ENCODE results near the gene FIZ1. TPM values are rescaled to one million over a fixed set of nuclear protein-coding genes. Genes with fewer than 3 reads are reported as not detected.

Gene FIZ1
- polyA plus RNA-seq, 2 donors, result 7.2 to 10.9 TPM

DNA sequence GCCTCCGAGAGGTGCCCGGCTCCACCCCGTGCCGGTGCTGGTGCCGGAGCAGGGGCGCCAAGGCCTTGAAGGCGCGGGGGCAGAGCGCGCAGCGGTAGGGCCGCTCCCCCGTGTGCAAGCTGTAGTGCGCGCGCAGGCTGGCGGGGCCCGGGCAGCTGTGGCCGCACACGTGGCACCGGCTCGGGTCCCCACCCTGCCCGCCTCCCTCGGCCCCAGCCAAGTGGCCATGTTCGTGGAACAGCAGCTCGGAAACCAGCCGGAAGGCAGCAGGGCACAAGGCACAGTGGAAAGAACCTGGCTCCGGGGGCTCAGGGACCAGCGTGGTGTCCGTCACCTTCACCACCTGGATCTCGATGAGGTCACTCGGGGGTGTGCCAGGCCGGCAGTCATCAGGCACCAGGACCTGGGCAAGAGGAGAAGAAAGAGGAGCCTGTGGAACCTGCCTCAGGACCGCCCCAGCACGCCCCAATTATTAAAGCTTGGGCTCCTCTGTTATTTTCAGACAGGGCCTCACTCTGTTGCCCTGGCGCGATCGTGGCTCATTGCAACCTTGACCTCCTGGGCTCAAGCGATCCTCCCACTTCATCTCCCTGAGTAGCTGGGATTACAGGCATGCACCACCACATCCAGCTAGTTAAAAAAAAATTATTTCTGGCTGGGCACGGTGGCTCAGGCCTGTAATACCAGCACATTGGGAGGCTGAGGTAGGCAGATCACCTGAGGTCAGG lies 23.1 kb upstream of the FIZ1 start:
- H3K9me3 ChIP-seq (ENCODE audit: control insufficient read depth in 2 of 2, insufficient read depth in 1 of 2, low read depth in 1 of 2, low read length in 1 of 2), result no peaks in the 10 kb centered on the region
- H3K27ac ChIP-seq (ENCODE audit: low read depth in 2 of 2, low read length in 1 of 2), result no peak overlapping the region
- peaks cover 0 to 1% of the 10 kb centered on the region in 2 donors for H3K4me1 ChIP-seq (ENCODE audit: control insufficient read depth in 2 of 2, insufficient read depth in 2 of 2, low read length in 1 of 2)
- H3K4me3 ChIP-seq (ENCODE audit: low read depth in 1 of 2, low read length in 2 of 2), result no peak overlapping the region
- peaks cover 0 to 9% of the 10 kb centered on the region in 2 donors for H3K36me3 ChIP-seq (ENCODE audit: control insufficient read depth in 2 of 2, insufficient read depth in 2 of 2, low read length in 1 of 2)
- no peaks in the 10 kb centered on the region for H3K27me3 ChIP-seq (ENCODE audit: control insufficient read depth in 1 of 2, insufficient read depth in 2 of 2, low read length in 2 of 2)
- WGBS, 2 donors, result 93 to 95% methylated on average over 40 of the region's 40 CpGs

DNA sequence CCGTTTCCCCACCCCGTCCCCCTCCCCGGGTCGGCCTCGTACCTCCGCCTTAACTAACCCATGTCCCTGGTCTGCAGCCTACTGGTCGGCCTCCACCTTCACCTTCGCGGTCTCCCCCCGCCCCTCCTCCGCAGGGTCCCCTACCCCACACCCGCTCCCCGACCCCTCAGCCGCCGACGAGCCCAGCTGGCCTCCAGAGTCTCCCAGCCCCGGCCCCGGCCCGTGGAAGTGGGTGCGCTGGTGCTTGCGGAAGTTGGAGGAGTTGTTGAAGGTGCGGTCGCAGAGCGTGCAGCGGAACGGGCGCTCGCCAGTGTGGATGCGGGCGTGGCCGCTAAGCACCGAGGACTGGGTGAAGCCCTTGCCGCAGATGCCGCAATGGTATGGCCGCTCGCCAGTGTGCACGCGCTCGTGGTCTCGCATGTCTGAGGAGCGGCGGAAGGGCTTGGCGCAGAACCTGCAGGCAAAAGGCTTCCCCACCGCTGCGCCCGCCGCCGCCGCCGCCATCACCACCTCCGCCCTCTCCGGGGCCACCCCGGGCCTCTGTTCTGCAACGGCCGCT lies 22.4 kb upstream of the FIZ1 start:
- Histone ChIP-seq H3K36me3 (ENCODE audit: control insufficient read depth in 2 of 2, insufficient read depth in 2 of 2, low read length in 1 of 2) (peaks cover 0 to 12% of the 10 kb centered on the region in 2 donors), H3K27ac (ENCODE audit: low read depth in 2 of 2, low read length in 1 of 2) (no peak overlapping the region), H3K9me3 (ENCODE audit: control insufficient read depth in 2 of 2, insufficient read depth in 1 of 2, low read depth in 1 of 2, low read length in 1 of 2) (no peaks in the 10 kb centered on the region), H3K4me1 (ENCODE audit: control insufficient read depth in 2 of 2, insufficient read depth in 2 of 2, low read length in 1 of 2) (peaks cover 0 to 1% of the 10 kb centered on the region in 2 donors), H3K4me3 (ENCODE audit: low read depth in 1 of 2, low read length in 2 of 2) (no peak overlapping the region), H3K27me3 (ENCODE audit: control insufficient read depth in 1 of 2, insufficient read depth in 2 of 2, low read length in 2 of 2) (no peaks in the 10 kb centered on the region)
- WGBS, 2 donors, result 95 to 96% methylated on average over 55 of the region's 55 CpGs

DNA sequence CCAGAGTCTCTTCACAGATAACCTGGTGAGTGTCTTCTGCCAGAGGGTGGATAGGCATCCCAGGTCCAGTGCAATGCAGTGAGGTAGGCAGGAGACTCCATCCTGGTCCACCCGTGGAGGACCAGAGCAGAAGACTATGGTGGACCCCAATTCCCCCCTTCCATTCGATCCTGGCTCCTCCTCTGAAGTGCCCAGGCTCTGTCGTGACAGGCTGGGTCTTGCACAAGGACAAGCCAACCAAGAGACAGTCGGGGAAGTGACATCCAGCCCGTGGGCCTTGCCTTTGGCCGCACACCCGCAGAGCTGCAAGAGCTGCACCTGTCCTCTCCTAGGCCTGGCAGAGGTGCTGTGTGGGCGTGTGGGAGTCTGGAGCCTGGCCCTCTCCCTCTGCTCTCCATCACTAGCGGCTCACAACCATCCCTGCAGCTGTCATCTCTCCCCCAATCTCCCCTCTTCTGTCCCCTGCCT lies 21.9 kb upstream of the FIZ1 start:
- Histone ChIP-seq H3K27ac (ENCODE audit: low read depth in 2 of 2, low read length in 1 of 2) (no peak overlapping the region), H3K27me3 (ENCODE audit: control insufficient read depth in 1 of 2, insufficient read depth in 2 of 2, low read length in 2 of 2) (no peaks in the 10 kb centered on the region), H3K4me1 (ENCODE audit: control insufficient read depth in 2 of 2, insufficient read depth in 2 of 2, low read length in 1 of 2) (peaks cover 0 to 1% of the 10 kb centered on the region in 2 donors), H3K9me3 (ENCODE audit: control insufficient read depth in 2 of 2, insufficient read depth in 1 of 2, low read depth in 1 of 2, low read length in 1 of 2) (no peaks in the 10 kb centered on the region), H3K4me3 (ENCODE audit: low read depth in 1 of 2, low read length in 2 of 2) (no peak overlapping the region), H3K36me3 (ENCODE audit: control insufficient read depth in 2 of 2, insufficient read depth in 2 of 2, low read length in 1 of 2) (peaks cover 0 to 17% of the 10 kb centered on the region in 2 donors)
- 71 to 79% methylated on average over 8 to 9 of the region's 9 CpGs for WGBS, 2 donors

DNA sequence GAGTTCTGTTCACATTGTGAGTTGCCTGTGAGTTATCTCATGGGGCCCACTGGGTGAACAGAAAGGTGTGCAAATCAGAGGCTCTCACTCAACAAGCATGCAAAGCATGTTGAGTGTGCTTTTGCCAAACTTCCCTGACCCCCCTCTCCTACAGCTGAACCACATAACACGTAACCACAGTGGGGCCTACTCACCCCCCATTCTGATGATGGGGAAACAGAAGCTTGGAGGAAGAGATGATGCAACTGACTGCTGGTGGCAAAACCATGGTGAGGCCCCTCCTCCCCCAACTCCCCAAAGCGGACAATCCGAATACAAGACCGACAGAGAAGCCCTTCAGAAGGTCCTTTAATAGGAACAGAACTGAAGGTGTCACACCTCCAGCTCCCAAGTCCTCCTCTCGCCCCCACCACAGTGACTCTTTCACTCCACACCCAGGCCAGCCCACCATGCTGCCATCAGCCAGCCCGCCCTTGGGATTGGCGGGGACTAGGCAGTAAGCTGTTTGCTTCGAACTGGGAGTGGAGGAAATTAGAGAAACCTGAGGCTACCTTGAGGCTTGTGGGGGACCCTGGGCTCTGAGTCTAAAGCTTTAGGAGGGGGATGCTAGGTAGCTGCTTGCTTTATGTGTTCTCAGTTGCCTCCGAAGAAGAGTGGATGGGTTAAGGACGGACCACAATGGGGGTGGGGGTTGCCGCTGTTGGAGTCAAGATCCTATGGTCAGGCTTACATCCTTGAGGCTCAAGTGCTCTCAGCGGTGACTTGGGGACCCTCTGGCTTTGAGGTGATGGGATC lies 21.3 kb upstream of the FIZ1 start:
- peaks cover 0 to 24% of the 10 kb centered on the region in 2 donors for H3K36me3 ChIP-seq (ENCODE audit: control insufficient read depth in 2 of 2, insufficient read depth in 2 of 2, low read length in 1 of 2)
- 91% methylated on average over 12 of the region's 12 CpGs for WGBS, 2 donors
- no peak overlapping the region for H3K27ac ChIP-seq (ENCODE audit: low read depth in 2 of 2, low read length in 1 of 2)
- no peak overlapping the region for H3K4me3 ChIP-seq (ENCODE audit: low read depth in 1 of 2, low read length in 2 of 2)
- no peaks in the 10 kb centered on the region for H3K27me3 ChIP-seq (ENCODE audit: control insufficient read depth in 1 of 2, insufficient read depth in 2 of 2, low read length in 2 of 2)
- no peaks in the 10 kb centered on the region for H3K9me3 ChIP-seq (ENCODE audit: control insufficient read depth in 2 of 2, insufficient read depth in 1 of 2, low read depth in 1 of 2, low read length in 1 of 2)
- peaks cover 0 to 1% of the 10 kb centered on the region in 2 donors for H3K4me1 ChIP-seq (ENCODE audit: control insufficient read depth in 2 of 2, insufficient read depth in 2 of 2, low read length in 1 of 2)

DNA sequence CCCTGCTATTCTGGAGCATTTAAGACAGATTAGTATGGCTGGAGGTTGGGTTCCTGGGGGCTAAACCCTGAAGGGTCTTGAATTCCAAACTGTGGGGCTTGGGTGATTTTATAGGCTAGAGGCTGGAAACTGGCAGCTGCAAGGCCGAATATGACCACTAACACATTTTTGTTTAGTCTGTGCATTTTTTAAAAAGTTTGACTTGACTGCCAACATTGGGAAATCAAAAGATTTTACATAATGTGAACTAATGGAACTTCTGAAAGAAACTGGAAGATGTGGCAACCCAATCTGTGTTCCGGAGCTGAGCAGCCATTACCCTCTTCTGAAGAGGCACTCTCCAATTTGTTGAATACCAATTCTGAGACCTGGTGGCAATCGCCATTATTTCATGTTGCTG lies 20.0 kb upstream of the FIZ1 start:
- H3K27me3 ChIP-seq (ENCODE audit: control insufficient read depth in 1 of 2, insufficient read depth in 2 of 2, low read length in 2 of 2), result no peaks in the 10 kb centered on the region
- 74 to 80% methylated on average over 3 of the region's 3 CpGs for WGBS, 2 donors
- no peak overlapping the region for H3K4me3 ChIP-seq (ENCODE audit: low read depth in 1 of 2, low read length in 2 of 2)
- no peaks in the 10 kb centered on the region for H3K9me3 ChIP-seq (ENCODE audit: control insufficient read depth in 2 of 2, insufficient read depth in 1 of 2, low read depth in 1 of 2, low read length in 1 of 2)
- H3K36me3 ChIP-seq (ENCODE audit: control insufficient read depth in 2 of 2, insufficient read depth in 2 of 2, low read length in 1 of 2), result peaks cover 0 to 32% of the 10 kb centered on the region in 2 donors
- H3K27ac ChIP-seq (ENCODE audit: low read depth in 2 of 2, low read length in 1 of 2), result no peak overlapping the region
- no peaks in the 10 kb centered on the region for H3K4me1 ChIP-seq (ENCODE audit: control insufficient read depth in 2 of 2, insufficient read depth in 2 of 2, low read length in 1 of 2)

DNA sequence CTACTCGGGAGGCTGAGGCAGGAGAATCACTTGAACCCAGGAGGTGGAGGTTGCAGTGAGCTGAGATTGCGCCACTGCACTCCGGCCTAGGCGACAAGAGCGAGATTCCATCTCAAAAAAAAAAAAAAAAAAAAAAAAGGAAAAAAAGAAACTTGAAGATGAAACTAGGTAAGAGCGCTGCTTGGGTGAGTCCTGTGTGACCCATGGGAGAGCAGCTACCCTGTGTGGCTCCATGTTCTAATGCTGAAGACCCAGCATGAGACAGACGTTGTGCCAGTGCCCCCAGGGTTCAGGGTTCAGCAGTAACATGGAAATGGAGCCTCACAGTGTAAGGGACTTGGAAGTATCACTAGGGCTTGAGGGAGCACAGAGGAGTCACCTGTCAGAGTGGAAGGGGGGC lies 19.1 kb upstream of the FIZ1 start:
- H3K27ac ChIP-seq (ENCODE audit: low read depth in 2 of 2, low read length in 1 of 2), result no peak overlapping the region
- no peak overlapping the region for H3K4me3 ChIP-seq (ENCODE audit: low read depth in 1 of 2, low read length in 2 of 2)
- no peaks in the 10 kb centered on the region for H3K9me3 ChIP-seq (ENCODE audit: control insufficient read depth in 2 of 2, insufficient read depth in 1 of 2, low read depth in 1 of 2, low read length in 1 of 2)
- H3K4me1 ChIP-seq (ENCODE audit: control insufficient read depth in 2 of 2, insufficient read depth in 2 of 2, low read length in 1 of 2), result no peaks in the 10 kb centered on the region
- 84 to 85% methylated on average over 7 of the region's 7 CpGs for WGBS, 2 donors
- H3K27me3 ChIP-seq (ENCODE audit: control insufficient read depth in 1 of 2, insufficient read depth in 2 of 2, low read length in 2 of 2), result no peaks in the 10 kb centered on the region
- H3K36me3 ChIP-seq (ENCODE audit: control insufficient read depth in 2 of 2, insufficient read depth in 2 of 2, low read length in 1 of 2), result peaks cover 0 to 34% of the 10 kb centered on the region in 2 donors

DNA sequence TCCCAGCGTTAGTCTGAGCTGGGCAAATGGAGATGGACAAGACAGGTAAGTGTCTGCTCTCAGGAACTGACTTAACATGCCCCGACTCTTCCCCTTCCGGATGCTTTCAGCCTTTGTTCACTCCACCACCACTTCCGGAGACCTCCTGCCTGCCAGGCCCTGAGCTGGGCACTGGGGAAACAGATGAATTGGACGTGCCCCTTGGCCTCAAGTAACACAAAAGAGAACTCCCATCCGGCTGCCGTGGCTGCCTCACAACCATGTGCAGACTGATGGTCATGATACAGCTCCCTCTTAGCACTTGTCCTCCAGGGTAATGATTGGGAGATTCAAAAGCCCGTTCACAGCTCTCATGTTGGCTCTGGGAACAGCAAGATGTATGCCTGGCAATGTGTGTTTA lies 18.1 kb upstream of the FIZ1 start:
- H3K36me3 ChIP-seq (ENCODE audit: control insufficient read depth in 2 of 2, insufficient read depth in 2 of 2, low read length in 1 of 2), result peaks cover 0 to 34% of the 10 kb centered on the region in 2 donors
- no peaks in the 10 kb centered on the region for H3K4me1 ChIP-seq (ENCODE audit: control insufficient read depth in 2 of 2, insufficient read depth in 2 of 2, low read length in 1 of 2)
- 78 to 86% methylated on average over 8 of the region's 8 CpGs for WGBS, 2 donors
- no peak overlapping the region for H3K4me3 ChIP-seq (ENCODE audit: low read depth in 1 of 2, low read length in 2 of 2)
- H3K27ac ChIP-seq (ENCODE audit: low read depth in 2 of 2, low read length in 1 of 2), result no peak overlapping the region
- no peaks in the 10 kb centered on the region for H3K27me3 ChIP-seq (ENCODE audit: control insufficient read depth in 1 of 2, insufficient read depth in 2 of 2, low read length in 2 of 2)
- H3K9me3 ChIP-seq (ENCODE audit: control insufficient read depth in 2 of 2, insufficient read depth in 1 of 2, low read depth in 1 of 2, low read length in 1 of 2), result no peaks in the 10 kb centered on the region

DNA sequence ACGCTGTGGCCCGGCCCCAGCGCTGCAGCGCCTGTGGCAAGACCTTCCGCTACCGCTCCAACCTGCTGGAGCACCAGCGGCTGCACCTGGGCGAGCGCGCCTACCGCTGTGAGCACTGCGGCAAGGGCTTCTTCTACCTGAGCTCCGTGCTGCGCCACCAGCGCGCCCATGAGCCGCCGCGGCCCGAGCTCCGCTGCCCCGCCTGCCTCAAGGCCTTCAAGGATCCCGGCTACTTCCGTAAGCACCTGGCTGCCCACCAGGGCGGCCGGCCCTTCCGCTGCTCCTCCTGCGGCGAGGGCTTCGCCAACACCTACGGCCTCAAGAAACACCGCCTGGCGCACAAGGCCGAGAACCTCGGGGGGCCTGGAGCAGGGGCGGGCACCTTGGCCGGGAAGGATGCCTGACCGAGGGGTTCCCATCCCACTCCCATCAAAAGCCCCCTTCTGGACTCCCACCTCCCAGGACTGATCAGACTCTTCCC lies 17.1 kb upstream of the FIZ1 start:
- Histone ChIP-seq H3K4me1 (ENCODE audit: control insufficient read depth in 2 of 2, insufficient read depth in 2 of 2, low read length in 1 of 2) (peaks cover 0 to 2% of the 10 kb centered on the region in 2 donors), H3K36me3 (ENCODE audit: control insufficient read depth in 2 of 2, insufficient read depth in 2 of 2, low read length in 1 of 2) (peaks cover 0 to 31% of the 10 kb centered on the region in 2 donors), H3K4me3 (ENCODE audit: low read depth in 1 of 2, low read length in 2 of 2) (no peak overlapping the region), H3K27me3 (ENCODE audit: control insufficient read depth in 1 of 2, insufficient read depth in 2 of 2, low read length in 2 of 2) (no peaks in the 10 kb centered on the region), H3K9me3 (ENCODE audit: control insufficient read depth in 2 of 2, insufficient read depth in 1 of 2, low read depth in 1 of 2, low read length in 1 of 2) (no peaks in the 10 kb centered on the region), H3K27ac (ENCODE audit: low read depth in 2 of 2, low read length in 1 of 2) (no peak overlapping the region)
- 96 to 97% methylated on average over 38 of the region's 38 CpGs for WGBS, 2 donors

DNA sequence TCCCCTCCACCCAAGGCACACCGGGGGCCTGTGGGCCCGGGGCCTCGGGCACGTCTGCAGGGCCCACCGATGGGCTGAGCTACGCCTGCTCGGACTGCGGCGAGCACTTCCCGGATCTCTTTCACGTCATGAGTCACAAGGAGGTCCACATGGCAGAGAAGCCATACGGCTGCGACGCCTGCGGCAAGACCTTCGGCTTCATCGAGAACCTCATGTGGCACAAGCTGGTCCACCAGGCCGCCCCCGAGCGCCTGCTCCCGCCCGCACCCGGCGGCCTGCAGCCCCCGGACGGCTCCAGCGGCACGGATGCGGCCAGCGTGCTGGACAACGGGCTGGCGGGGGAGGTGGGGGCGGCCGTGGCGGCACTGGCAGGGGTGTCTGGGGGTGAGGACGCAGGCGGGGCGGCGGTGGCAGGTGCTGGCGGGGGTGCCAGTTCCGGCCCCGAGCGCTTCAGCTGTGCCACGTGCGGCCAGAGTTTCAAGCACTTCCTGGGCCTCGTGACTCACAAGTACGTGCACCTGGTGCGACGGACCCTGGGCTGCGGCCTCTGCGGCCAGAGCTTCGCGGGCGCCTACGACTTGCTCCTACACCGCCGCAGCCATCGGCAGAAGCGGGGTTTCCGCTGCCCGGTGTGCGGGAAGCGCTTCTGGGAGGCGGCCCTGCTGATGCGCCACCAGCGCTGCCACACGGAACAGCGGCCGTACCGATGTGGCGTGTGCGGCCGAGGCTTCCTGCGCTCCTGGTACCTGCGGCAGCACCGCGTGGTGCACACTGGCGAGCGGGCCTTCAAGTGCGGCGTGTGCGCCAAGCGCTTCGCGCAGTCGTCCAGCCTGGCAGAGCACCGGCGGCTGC lies 16.5 kb upstream of the FIZ1 start:
- Histone ChIP-seq H3K27ac (ENCODE audit: low read depth in 2 of 2, low read length in 1 of 2) (no peak overlapping the region), H3K9me3 (ENCODE audit: control insufficient read depth in 2 of 2, insufficient read depth in 1 of 2, low read depth in 1 of 2, low read length in 1 of 2) (no peaks in the 10 kb centered on the region), H3K4me3 (ENCODE audit: low read depth in 1 of 2, low read length in 2 of 2) (no peak overlapping the region), H3K36me3 (ENCODE audit: control insufficient read depth in 2 of 2, insufficient read depth in 2 of 2, low read length in 1 of 2) (peaks cover 0 to 27% of the 10 kb centered on the region in 2 donors), H3K27me3 (ENCODE audit: control insufficient read depth in 1 of 2, insufficient read depth in 2 of 2, low read length in 2 of 2) (no peaks in the 10 kb centered on the region), H3K4me1 (ENCODE audit: control insufficient read depth in 2 of 2, insufficient read depth in 2 of 2, low read length in 1 of 2) (peaks cover 0 to 3% of the 10 kb centered on the region in 2 donors)
- WGBS, 2 donors, result 97% methylated on average over 70 to 88 of the region's 88 CpGs
